GM19455 (cell line): ENCODE data around the gene FYB1.
"Not testable (repeated sequence)": the region's sequence is repeated elsewhere in the genome, so short reads cannot be mapped to it uniquely, and the experiment has no call there.

ENCODE experiments used
- ATAC-seq: cut with Tn5 transposase; IDR thresholded peaks from one replicate; pipeline ENCODE4 v1.9.1; 2021; ENCODE audit not compliant: unreplicated experiment

Gene FYB1

GRCh38 chr5:39226558-39226957 is 7.2 kb upstream of the FYB1 start:
- no peak for ATAC-seq

- no peak for ATAC-seq
These were observed 6.7 kb upstream of the FYB1 start for GRCh38 chr5:39226100-39226451.

GRCh38 chr5:39225405-39226099 is 6.2 kb upstream of the FYB1 start:
- no peak for ATAC-seq

- ATAC-seq, result no peak
These were observed 4.9 kb upstream of the FYB1 start for GRCh38 chr5:39224196-39224761.

- no peak for ATAC-seq
These were observed 4.3 kb upstream of the FYB1 start for GRCh38 chr5:39223565-39224156.

- not testable (repeated sequence) for ATAC-seq
These were observed 2.3 kb upstream of the FYB1 start for GRCh38 chr5:39221671-39222070.

- no peak for ATAC-seq
These were observed 1.1 kb upstream of the FYB1 start for GRCh38 chr5:39220280-39221030.

- no peak for ATAC-seq
These were observed 621 bp downstream of the FYB1 start for GRCh38 chr5:39218482-39219402.

- ATAC-seq, result peak; percentile 83
These were observed 1.7 kb downstream of the FYB1 start for GRCh38 chr5:39217365-39218281.

GRCh38 chr5:39216631-39217030 is 2.7 kb downstream of the FYB1 start:
- ATAC-seq, result no peak

GRCh38 chr5:39215857-39216256 is 3.5 kb downstream of the FYB1 start:
- no peak for ATAC-seq

- ATAC-seq, result no peak
These were observed 4.3 kb downstream of the FYB1 start for GRCh38 chr5:39214912-39215709.

GRCh38 chr5:39213447-39214207 is 5.7 kb downstream of the FYB1 start:
- ATAC-seq, result no peak

- ATAC-seq, result no peak
These were observed 7.6 kb downstream of the FYB1 start for GRCh38 chr5:39211773-39212172.

- no peak for ATAC-seq
These were observed 9.4 kb downstream of the FYB1 start for GRCh38 chr5:39209924-39210323.

- ATAC-seq, result no peak
These were observed 10.9 kb downstream of the FYB1 start for GRCh38 chr5:39208471-39208870.

- ATAC-seq, result no peak
These were observed 11.9 kb downstream of the FYB1 start for GRCh38 chr5:39207345-39208045.
